GM21447 (cell line): Measurements from ENCODE around the gene RRP7A.
"Not testable (repeated sequence)": the region's sequence is repeated elsewhere in the genome, so short reads cannot be mapped to it uniquely, and the experiment has no call there.

Experiments
- ATAC-seq: cut with Tn5 transposase; IDR thresholded peaks from one replicate; pipeline ENCODE4 v1.9.1; 2021; ENCODE audit not compliant: unreplicated experiment

The RRP7A gene

GRCh38 chr22:42536634-42537033 is 17.0 kb upstream of the RRP7A start:
- not testable (repeated sequence) for ATAC-seq

GRCh38 chr22:42536166-42536565 is 16.6 kb upstream of the RRP7A start:
- ATAC-seq: no peak

- ATAC-seq: not testable (repeated sequence)
Measured at GRCh38 chr22:42535082-42535731, 15.6 kb upstream of the RRP7A start.

- ATAC-seq: no peak
Measured at GRCh38 chr22:42533638-42533977, 14.0 kb upstream of the RRP7A start.

GRCh38 chr22:42531401-42532084 is 11.9 kb upstream of the RRP7A start:
- ATAC-seq: not testable (repeated sequence)

GRCh38 chr22:42529435-42529834 is 9.8 kb upstream of the RRP7A start:
- not testable (repeated sequence) for ATAC-seq

- ATAC-seq: no peak
Measured at GRCh38 chr22:42528591-42529307, 9.2 kb upstream of the RRP7A start.

GRCh38 chr22:42522546-42522945 is 3.0 kb upstream of the RRP7A start:
- no peak for ATAC-seq

GRCh38 chr22:42521228-42521546 is 1.6 kb upstream of the RRP7A start:
- no peak for ATAC-seq

GRCh38 chr22:42518638-42519524 is 715 bp downstream of the RRP7A start:
- ATAC-seq: peak; percentile 23

GRCh38 chr22:42517103-42517502 is 2.5 kb downstream of the RRP7A start:
- not testable (repeated sequence) for ATAC-seq

- ATAC-seq: no peak
Measured at GRCh38 chr22:42515896-42516295, 3.7 kb downstream of the RRP7A start.

GRCh38 chr22:42515304-42515703 is 4.3 kb downstream of the RRP7A start:
- ATAC-seq: not testable (repeated sequence)

GRCh38 chr22:42514331-42514730 is 5.3 kb downstream of the RRP7A start:
- not testable (repeated sequence) for ATAC-seq

GRCh38 chr22:42512273-42512990 is 7.2 kb downstream of the RRP7A start:
- not testable (repeated sequence) for ATAC-seq

- ATAC-seq: no peak
Measured at GRCh38 chr22:42511401-42511891, 8.2 kb downstream of the RRP7A start.

- ATAC-seq: no peak
Measured at GRCh38 chr22:42509548-42509947, 10.0 kb downstream of the RRP7A start.

GRCh38 chr22:42508975-42509364 is 10.6 kb downstream of the RRP7A start:
- not testable (repeated sequence) for ATAC-seq

GRCh38 chr22:42508327-42508974 is 11.1 kb downstream of the RRP7A start:
- not testable (repeated sequence) for ATAC-seq

GRCh38 chr22:42500836-42501179 is 18.8 kb downstream of the RRP7A start:
- ATAC-seq: no peak
